Urothelium cell line (cell line): Measurements from ENCODE around the gene IFT43.

Source experiments
- DNase-seq: peaks from one replicate; pipeline ENCODE4 v3.0.0; 2011; ENCODE audit warnings: low spot score, mixed read lengths
- FAIRE-seq: peaks from 2 replicates; lab custom pipeline; 2011; peaks lifted over from hg19 to GRCh38; lab: Jason Lieb, UNC

The IFT43 gene

GRCh38 chr14:75985618-75986438 is at the start of gene IFT43:
Gene IFT43, plus strand, starts transcription at chr14:75985763. Its CDS starts 24 bp downstream, at chr14:75985787.
- FAIRE-seq = no peak
- DNase-seq = peak; percentile 93

GRCh38 chr14:75939200-75939599 is 46.4 kb upstream of the IFT43 start:
- no peak for DNase-seq
- no peak for FAIRE-seq

GRCh38 chr14:75941030-75941429 is 44.5 kb upstream of the IFT43 start:
- FAIRE-seq = no peak
- DNase-seq = no peak

GRCh38 chr14:75944607-75945241 is 40.8 kb upstream of the IFT43 start:
- FAIRE-seq (no peak), DNase-seq (no peak)

DNA sequence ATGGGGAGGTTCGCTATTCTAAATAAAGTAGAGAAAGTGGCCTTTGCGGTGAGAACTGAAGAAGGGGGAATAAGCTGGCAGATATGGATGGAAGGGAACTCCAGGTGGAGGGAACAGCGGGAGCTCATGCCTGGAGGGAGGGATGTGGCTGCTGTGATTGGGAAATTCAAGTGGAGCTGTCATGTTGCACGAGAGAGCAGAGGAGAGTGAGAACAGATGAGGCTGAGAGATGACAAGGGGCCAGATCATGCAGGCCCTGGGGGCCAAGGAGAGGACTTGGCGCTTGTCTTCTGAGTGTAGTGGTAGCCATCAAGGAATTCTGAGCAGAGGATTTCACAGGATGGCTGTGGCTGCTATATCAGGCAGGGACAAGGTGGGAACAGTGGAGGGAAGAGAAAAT is 38.8 kb upstream of the IFT43 start:
- DNase-seq (no peak), FAIRE-seq (no peak)

GRCh38 chr14:75952489-75952888 is 33.1 kb upstream of the IFT43 start:
- DNase-seq (no peak), FAIRE-seq (no peak)

DNA sequence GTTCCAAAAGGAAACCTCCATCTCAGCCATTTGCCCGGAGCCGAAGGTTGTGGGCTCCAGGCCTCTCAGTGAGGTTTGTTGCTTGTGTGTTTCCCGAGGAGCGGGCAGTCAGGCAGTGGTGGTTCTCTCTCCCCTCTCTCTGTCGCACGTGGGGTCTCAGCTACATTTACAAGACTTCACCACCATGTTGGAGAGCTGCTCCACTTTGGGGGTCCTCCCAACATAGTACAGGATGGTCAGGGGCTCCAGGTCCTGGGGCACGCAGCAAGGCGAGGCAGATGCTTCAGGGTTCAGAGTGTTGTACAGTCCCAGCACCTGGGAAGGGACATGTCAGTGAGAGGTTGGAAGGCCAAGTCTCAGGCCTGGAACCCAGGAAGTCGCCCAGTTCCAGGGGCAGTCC is 26.5 kb upstream of the IFT43 start:
- DNase-seq (no peak), FAIRE-seq (no peak)

DNA sequence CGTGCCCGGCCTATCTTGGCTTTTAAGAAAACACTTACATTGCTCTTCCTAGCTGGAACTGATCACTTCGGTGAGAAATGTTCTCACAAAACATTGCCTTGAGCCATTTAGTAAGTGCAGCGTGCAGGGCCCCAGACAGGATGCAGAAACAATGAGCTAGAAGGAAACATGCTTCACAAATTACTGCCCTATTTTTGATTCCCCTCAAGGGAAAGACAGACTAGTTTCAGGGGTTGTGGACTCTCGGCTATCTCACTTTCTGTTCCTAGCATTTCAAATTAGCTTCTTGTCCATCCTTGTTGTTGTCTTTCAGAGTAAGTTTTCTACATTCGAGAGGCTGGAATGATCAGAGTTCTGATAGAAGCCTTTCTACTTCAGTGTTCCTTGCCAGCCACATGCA is 25.3 kb upstream of the IFT43 start:
- no peak for FAIRE-seq
- DNase-seq = no peak

- FAIRE-seq (no peak), DNase-seq (no peak)
Observed at GRCh38 chr14:75961662-75962061, 23.9 kb upstream of the IFT43 start.

DNA sequence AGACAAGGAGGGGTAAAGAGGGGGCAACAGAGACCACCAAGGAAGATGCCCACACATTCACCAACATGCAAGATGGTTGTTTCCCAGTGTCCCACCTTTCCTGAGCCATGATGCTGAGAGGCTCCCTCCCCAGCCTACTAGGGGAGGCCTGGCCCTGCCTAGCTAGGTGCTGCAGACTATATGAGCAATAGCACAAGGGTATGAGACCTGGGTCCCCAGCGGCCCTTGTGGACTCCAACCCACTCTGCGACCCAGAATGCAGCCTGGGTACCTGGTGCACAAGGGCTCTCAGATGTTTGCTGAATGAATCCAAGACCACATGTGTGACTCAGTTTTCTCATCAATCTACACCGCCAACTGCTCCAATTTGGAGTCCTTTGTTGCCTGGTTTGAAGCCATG is 17.7 kb upstream of the IFT43 start:
- no peak for FAIRE-seq

GRCh38 chr14:75968456-75968855 is 17.1 kb upstream of the IFT43 start:
- FAIRE-seq = no peak
- no peak for DNase-seq

More for the DNA sequence above, 17.7 kb upstream of the IFT43 start:
- DNase-seq = no peak

- DNase-seq (no peak), FAIRE-seq (no peak)
Observed at GRCh38 chr14:75969126-75969525, 16.4 kb upstream of the IFT43 start.

- FAIRE-seq = no peak
- DNase-seq = no peak
Observed at GRCh38 chr14:75969891-75970290, 15.7 kb upstream of the IFT43 start.

GRCh38 chr14:75970989-75971388 is 14.6 kb upstream of the IFT43 start:
- DNase-seq (no peak), FAIRE-seq (no peak)

DNA sequence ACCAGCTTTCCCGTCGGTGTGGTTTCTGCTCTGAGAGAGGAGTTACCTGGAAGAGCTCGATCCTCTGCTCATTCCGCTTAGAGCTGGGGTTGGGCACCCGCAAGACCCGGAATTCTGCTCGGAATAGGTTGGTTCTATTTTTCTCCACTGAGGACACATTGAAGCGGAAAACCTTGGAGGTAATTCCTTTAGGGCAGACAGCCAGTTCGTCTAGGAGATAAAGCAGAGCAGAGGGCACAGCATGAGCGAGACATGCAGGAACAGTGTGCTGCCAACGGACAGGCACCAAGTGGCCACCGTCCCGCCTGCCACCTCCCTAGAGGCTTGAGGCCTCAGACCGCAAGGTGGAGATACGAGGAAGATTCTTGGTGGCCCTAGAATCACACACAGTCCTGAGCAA is 14.1 kb upstream of the IFT43 start:
- FAIRE-seq = peak; percentile 85
- no peak for DNase-seq

DNA sequence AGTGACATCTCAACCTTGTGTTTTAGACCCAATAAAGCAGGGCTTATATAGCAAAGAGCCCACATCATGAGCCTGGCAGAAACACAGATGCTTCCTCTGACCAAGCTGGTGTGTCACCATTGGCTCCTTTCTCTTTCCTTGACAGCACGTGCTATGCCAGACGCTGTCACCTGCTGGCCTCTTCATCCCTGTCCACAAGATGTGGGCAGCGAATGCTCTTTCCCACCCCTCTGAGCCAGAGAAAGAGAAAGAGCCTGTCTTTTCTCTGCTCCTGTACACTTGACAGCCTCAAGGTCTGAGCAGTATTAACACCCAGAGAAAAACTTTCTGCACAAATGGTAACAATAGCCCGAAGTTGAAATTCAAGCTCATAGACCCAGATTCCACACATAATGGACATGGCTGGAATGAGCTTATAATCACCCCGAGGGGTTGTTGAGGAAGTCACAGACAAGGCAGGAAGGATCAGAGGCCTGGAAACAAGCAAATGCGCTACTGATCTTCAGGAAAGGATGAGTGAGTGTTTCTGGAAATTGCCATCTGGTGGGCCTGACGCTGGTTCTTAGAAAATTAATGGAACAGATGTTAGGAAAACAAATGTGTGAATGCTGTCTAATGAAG is 12.7 kb upstream of the IFT43 start:
- DNase-seq (no peak), FAIRE-seq (no peak)

DNA sequence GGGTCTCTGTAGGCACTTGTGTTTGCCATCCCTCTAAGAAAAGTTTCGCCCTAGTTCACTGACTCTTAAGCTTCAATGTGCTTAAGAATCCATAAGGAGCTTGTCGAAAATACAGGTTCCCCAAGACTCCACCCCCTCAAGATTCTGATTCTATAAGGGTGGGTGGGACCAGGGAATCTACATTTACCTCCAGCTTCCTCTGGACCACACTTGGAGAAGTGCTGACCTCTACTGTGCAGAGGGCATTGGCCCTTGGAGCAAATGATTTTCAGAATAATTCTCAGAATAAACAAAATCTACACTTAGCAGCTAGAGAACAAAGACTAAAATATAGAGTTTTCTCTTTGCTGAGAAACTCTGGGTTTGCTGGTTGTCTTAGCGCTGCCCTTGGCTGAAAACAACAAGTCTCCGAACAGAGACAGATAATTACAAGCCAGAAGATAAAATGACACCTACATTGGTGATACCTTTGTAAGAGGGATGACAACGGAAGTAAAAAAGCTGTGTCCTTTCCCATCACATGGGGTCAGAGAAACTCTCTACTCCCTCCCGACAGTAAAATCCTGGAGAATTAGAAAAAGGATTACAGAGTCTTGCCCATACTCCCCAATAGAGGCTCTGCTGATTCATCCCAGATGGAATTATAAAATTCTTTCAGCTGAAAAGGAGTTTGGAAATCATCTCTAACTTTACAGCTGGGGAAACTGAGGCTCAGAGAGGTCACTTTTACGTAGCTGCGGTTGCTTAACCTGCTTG is 8.6 kb upstream of the IFT43 start:
- FAIRE-seq (no peak), DNase-seq (no peak)

- no peak for FAIRE-seq
Observed at GRCh38 chr14:75977582-75977943, 8.0 kb upstream of the IFT43 start.

DNA sequence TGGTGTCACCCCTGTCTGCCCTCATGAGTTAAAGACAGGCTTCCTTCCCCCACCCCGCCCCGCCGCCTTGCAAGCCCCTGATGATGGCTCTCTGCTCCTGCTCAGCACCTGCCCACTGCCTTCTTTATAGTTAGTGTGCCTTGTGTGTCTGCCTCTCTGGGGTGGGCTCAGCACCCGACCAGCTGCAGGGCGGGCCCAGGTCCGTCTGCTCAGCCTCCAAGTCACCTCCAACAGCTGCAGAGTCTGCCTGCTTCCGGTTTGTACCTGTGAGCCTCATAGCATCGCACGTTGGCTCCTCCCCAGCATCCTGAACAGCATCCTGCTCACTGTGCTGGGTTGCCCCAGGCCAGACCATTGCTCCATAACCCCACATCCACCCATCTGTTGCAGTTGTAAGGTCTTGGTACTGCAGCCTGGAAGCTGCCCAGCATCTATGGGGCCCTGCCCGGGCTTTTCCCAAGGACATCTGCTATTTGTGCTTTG is 7.3 kb upstream of the IFT43 start:
- DNase-seq (no peak), FAIRE-seq (no peak)

More at GRCh38 chr14:75977582-75977943, 8.0 kb upstream of the IFT43 start:
- DNase-seq = no peak

DNA sequence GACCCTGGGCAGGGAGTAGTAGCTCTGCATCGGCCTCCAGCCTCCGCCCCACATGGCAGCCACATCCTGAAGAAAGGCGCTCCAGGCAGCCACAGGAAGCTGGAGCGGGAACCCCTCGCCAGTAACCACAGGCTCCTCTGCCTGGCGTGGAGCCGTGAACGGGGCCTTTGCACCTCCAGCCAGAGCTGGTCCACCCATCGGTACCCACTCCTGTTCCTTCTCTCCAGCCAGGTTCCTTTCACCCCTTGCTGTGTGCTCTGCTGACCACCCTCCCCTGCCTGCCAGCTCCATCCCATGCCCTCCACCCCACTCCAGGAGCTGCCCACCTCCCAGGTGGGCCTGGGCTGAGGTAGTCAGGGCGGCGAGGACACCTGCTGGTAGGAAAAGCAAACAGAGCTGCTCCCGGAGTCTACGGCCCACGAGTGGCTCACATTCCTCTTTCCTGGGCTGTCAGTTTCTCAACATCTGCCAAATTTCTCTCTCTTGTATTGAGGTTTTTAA is 6.4 kb upstream of the IFT43 start:
- FAIRE-seq (peak; percentile 65), DNase-seq (peak; percentile 74)
